Measurements from ENCODE around the gene FBXW4. TPM values are rescaled to one million over a fixed set of nuclear protein-coding genes. Genes with fewer than 3 reads are reported as not detected.

The FBXW4 gene
- total and polyA plus RNA-seq, 10 of the 15 experiments (the other 5 are each of a cell fraction or from before 2014, with no cell fraction given) = 5.7 to 42.0 (median 27.5) TPM

DNA sequence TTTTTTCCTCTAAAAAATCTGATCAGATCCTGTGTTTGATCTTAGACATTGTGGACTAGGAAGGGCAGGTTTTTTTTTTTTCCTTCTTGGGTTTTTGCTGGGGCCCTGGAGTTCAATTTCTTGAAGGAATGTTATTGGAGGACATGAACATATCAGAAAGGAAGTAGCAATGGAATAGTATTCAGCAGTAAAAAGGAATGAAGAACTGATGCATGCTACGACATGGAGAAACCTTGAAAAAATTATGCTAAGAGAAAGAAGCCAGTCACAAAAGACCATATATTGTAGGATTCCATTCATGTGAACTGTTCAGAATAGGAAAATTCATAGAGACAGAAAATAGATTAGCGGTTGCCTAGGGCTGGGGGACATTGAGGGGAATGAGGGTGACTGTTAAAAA is 47.0 kb upstream of the FBXW4 start:
- Histone ChIP-seq H4K20me1 (ENCODE audit: control insufficient read depth, insufficient read depth) (no peaks in the 10 kb centered on the region), H3K79me2 (ENCODE audit: control insufficient read depth, insufficient read depth, low read length) (no peaks in the 10 kb centered on the region), H3K9ac (ENCODE audit: control insufficient read depth, insufficient read depth, low read length) (no peak overlapping the region), H3K36me3 (ENCODE audit: control insufficient read depth in 2 of 2, insufficient read depth in 2 of 2, low read length in 1 of 2) (no peaks in the 10 kb centered on the region), H3K27me3 (replicated peaks in 1 of 2; ENCODE audit: control insufficient read depth in 2 of 2, insufficient read depth in 2 of 2, low read length in 1 of 2) (no peaks in the 10 kb centered on the region; a peak in 1 of 4 replicates), H2AFZ (ENCODE audit: control insufficient read depth, low read depth, low read length) (no peak overlapping the region), H3K4me3 (no peak overlapping the region), H3K4me1 (ENCODE audit: control insufficient read depth, insufficient read depth, low read length) (no peaks in the 10 kb centered on the region), H3K27ac (ENCODE audit: control insufficient read depth, insufficient read depth) (no peak overlapping the region), H3K4me2 (ENCODE audit: control insufficient read depth, insufficient read depth) (no peak overlapping the region), H3K9me3 (replicated peaks; ENCODE audit: control insufficient read depth, insufficient read depth, low read length) (no peaks in the 10 kb centered on the region)
- ATAC-seq (no peak), DNase-seq (ENCODE audit: low read depth, low spot score) (no peak), FAIRE-seq (no peak)
- ChIA-PET CTCF (interaction anchor here (0.8 kb wide), 1 partner anchor 645 kb away, joined by 3 read pairs; no protein-coding TSS in a partner anchor), SMC1A (ENCODE audit: uncharacterized antibody, unreplicated experiment) (interaction anchor here (0.7 to 1.8 kb wide), 2 partner anchors 23 to 139 kb away, joined by 3 read pairs; no protein-coding TSS in a partner anchor), POLR2A (interaction anchor here (0.6 kb wide), 1 partner anchor 20 kb away, joined by 3 read pairs; no protein-coding TSS in a partner anchor), RAD21 (ENCODE audit: unreplicated experiment) (interaction anchor here (0.7 kb wide), 1 partner anchor 142 kb away, joined by 3 read pairs; no protein-coding TSS in a partner anchor)
- BruUV-seq (replicated peaks) = no TSS peak
- intact Hi-C loops (cut with micrococcal nuclease; ENCODE audit: unreplicated experiment) = no loop called here
- WGBS (ENCODE audit: insufficient coverage, insufficient replicate concordance, low lambda C conversion rate, missing lambda C conversion rate) = 21% methylated on average over 2 of the region's 2 CpGs
- in situ Hi-C loops (cut with MboI) = no loop called here
- TF ChIP-seq SPI1 (IDR thresholded peaks at IDR 0.05; ENCODE audit: borderline replicate concordance, insufficient read depth, low read depth, low read length) = no peak
- no peak for TF ChIP-seq ATF3 (IDR thresholded peaks at IDR 0.05; ENCODE audit: borderline replicate concordance, extremely low read depth, low read depth, low read length)
- TF ChIP-seq POU2F2 (IDR thresholded peaks at IDR 0.05; ENCODE audit: borderline replicate concordance, low read depth, low read length) = no peak
- TF ChIP-seq RUNX3 (IDR thresholded peaks at IDR 0.05; ENCODE audit: low read length) = no peak
- TF ChIP-seq NFIC (IDR thresholded peaks at IDR 0.05; ENCODE audit: low read depth, low read length) = no peak
- no peak for TF ChIP-seq BRCA1 (IDR thresholded peaks at IDR 0.05; ENCODE audit: low read depth, low read length)
- TF ChIP-seq FOXK2 (IDR thresholded peaks at IDR 0.05) = no peak
- TF ChIP-seq RELB (IDR thresholded peaks at IDR 0.05; ENCODE audit: low read depth) = no peak
- TF ChIP-seq GABPA (IDR thresholded peaks at IDR 0.05; ENCODE audit: low read depth) = no peak
- no peak for TF ChIP-seq PRDM15 (CRISPR knock-in tag; IDR thresholded peaks at IDR 0.05)
- TF ChIP-seq CBX3 (IDR thresholded peaks at IDR 0.05; ENCODE audit: borderline replicate concordance, low read depth) = no peak
- TF ChIP-seq STAT1 (conservative IDR thresholded peaks at IDR 0.05) = no peak
- TF ChIP-seq, protein P1, sequence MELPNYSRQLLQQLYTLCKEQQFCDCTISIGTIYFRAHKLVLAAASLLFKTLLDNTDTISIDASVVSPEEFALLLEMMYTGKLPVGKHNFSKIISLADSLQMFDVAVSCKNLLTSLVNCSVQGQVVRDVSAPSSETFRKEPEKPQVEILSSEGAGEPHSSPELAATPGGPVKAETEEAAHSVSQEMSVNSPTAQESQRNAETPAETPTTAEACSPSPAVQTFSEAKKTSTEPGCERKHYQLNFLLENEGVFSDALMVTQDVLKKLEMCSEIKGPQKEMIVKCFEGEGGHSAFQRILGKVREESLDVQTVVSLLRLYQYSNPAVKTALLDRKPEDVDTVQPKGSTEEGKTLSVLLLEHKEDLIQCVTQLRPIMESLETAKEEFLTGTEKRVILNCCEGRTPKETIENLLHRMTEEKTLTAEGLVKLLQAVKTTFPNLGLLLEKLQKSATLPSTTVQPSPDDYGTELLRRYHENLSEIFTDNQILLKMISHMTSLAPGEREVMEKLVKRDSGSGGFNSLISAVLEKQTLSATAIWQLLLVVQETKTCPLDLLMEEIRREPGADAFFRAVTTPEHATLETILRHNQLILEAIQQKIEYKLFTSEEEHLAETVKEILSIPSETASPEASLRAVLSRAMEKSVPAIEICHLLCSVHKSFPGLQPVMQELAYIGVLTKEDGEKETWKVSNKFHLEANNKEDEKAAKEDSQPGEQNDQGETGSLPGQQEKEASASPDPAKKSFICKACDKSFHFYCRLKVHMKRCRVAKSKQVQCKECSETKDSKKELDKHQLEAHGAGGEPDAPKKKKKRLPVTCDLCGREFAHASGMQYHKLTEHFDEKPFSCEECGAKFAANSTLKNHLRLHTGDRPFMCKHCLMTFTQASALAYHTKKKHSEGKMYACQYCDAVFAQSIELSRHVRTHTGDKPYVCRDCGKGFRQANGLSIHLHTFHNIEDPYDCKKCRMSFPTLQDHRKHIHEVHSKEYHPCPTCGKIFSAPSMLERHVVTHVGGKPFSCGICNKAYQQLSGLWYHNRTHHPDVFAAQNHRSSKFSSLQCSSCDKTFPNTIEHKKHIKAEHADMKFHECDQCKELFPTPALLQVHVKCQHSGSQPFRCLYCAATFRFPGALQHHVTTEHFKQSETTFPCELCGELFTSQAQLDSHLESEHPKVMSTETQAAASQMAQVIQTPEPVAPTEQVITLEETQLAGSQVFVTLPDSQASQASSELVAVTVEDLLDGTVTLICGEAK (IDR thresholded peaks at IDR 0.05; ENCODE audit: borderline replicate concordance) = no peak
- no peak for TF ChIP-seq RAD21 (IDR thresholded peaks at IDR 0.05; ENCODE audit: insufficient read depth, low read depth, low read length)
- no peak for TF ChIP-seq RB1 (IDR thresholded peaks at IDR 0.05; ENCODE audit: borderline replicate concordance)

All from GM12878 (cell line).